ENCODE data around the gene ST3GAL4. TPM values are rescaled to one million over a fixed set of nuclear protein-coding genes. Genes with fewer than 3 reads are reported as not detected.

ST3GAL4 gene
- total and polyA plus RNA-seq, 9 of the 15 experiments (the other 6 are each of a cell fraction or from before 2014, with no cell fraction given) = 0.27 to 22.9 (median 10.5) TPM

DNA sequence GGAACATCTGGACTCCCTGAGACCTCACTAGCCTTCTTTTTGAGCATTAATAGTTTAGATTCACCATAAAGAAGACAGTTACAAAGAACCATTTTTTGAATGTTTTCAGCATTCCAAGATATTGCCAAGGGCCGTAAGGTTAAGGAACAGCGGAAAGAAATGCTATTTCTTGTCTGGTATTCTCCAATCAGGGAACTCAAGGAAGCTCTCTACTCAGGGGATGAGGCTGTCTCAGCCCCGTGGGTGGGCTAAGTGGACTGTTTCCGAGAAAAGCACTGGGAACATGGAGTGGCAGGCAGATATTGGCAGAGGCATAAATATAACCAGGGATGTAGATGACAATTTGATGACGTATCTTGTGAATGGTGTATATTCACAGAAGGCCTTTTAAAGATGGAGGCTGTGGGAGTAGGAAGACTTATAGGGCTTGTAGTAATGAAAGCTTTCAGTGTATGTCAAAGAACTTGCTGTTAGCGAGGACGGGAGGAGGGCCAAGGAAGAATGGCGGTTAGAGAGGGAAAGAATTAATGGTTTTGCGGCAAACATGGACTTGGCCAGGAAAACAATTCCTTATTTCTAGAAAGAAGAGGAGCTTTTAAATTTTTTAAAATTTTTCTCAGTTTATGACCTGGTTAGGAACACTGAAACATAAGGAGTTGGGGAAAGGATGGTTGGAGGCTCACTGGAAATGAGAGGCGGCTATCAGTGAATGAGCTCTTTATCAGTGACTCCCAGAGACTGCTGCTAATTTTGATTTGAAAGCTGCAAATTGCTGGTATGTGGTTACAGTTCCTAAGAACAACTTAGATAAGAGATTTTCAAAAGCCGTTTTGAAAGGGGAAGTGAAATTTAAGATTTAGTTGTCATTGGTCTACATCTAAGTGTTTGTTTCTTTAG lies 64.6 kb downstream of the ST3GAL4 start (continued):
- TF ChIP-seq, protein P1, sequence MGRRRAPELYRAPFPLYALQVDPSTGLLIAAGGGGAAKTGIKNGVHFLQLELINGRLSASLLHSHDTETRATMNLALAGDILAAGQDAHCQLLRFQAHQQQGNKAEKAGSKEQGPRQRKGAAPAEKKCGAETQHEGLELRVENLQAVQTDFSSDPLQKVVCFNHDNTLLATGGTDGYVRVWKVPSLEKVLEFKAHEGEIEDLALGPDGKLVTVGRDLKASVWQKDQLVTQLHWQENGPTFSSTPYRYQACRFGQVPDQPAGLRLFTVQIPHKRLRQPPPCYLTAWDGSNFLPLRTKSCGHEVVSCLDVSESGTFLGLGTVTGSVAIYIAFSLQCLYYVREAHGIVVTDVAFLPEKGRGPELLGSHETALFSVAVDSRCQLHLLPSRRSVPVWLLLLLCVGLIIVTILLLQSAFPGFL (CRISPR knock-in tag; IDR thresholded peaks at IDR 0.05) = no peak
- TF ChIP-seq DACH1 (IDR thresholded peaks at IDR 0.05; ENCODE audit: partially characterized antibody) = peak; percentile 56
- TF ChIP-seq, protein P2, sequence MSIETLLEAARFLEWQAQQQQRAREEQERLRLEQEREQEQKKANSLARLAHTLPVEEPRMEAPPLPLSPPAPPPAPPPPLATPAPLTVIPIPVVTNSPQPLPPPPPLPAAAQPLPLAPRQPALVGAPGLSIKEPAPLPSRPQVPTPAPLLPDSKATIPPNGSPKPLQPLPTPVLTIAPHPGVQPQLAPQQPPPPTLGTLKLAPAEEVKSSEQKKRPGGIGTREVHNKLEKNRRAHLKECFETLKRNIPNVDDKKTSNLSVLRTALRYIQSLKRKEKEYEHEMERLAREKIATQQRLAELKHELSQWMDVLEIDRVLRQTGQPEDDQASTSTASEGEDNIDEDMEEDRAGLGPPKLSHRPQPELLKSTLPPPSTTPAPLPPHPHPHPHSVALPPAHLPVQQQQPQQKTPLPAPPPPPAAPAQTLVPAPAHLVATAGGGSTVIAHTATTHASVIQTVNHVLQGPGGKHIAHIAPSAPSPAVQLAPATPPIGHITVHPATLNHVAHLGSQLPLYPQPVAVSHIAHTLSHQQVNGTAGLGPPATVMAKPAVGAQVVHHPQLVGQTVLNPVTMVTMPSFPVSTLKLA (conservative IDR thresholded peaks at IDR 0.05) = peak in 1 of 2 experiments; percentile 77; a peak in 2 of 4 replicates
- TF ChIP-seq SMAD4 (CRISPR knock-in tag; conservative IDR thresholded peaks at IDR 0.05) = peak; percentile 92
- TF ChIP-seq DPF2 (IDR thresholded peaks at IDR 0.05) = peak; percentile 95
- TF ChIP-seq SMAD3 (CRISPR knock-in tag; conservative IDR thresholded peaks at IDR 0.05) = peak; percentile 74; the same call in 1 of the 2 replicates
- TF ChIP-seq ARNT (IDR thresholded peaks at IDR 0.05) = peak; percentile 92 to 97; a peak in 3 of 4 replicates
- no peak for TF ChIP-seq BDP1 (IDR thresholded peaks at IDR 0.05; ENCODE audit: insufficient read depth, insufficient read length)
- peak in 1 of 2 experiments; percentile 38; a peak in 1 of 4 replicates for TF ChIP-seq FOXA3 (CRISPR knock-in tag; conservative IDR thresholded peaks at IDR 0.05 in 1 of 2, IDR thresholded peaks at IDR 0.05 in 1 of 2)
- TF ChIP-seq, protein P3, sequence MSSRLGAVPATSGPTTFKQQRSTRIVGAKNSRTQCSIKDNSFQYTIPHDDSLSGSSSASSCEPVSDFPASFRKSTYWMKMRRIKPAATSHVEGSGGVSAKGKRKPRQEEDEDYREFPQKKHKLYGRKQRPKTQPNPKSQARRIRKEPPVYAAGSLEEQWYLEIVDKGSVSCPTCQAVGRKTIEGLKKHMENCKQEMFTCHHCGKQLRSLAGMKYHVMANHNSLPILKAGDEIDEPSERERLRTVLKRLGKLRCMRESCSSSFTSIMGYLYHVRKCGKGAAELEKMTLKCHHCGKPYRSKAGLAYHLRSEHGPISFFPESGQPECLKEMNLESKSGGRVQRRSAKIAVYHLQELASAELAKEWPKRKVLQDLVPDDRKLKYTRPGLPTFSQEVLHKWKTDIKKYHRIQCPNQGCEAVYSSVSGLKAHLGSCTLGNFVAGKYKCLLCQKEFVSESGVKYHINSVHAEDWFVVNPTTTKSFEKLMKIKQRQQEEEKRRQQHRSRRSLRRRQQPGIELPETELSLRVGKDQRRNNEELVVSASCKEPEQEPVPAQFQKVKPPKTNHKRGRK (tag; IDR thresholded peaks at IDR 0.05) = peak; percentile 59; the same call in 1 of the 2 replicates
- TF ChIP-seq GTF2F1 (IDR thresholded peaks at IDR 0.05; ENCODE audit: low read depth, low read length) = no peak
- no peak for TF ChIP-seq ERF (CRISPR knock-in tag; IDR thresholded peaks at IDR 0.05)
- no peak for TF ChIP-seq ELF4 (CRISPR knock-in tag; IDR thresholded peaks at IDR 0.05)
- TF ChIP-seq PYGO2 (tag; IDR thresholded peaks at IDR 0.05) = peak; percentile 90; the same call in 1 of the 2 replicates
- peak; percentile 98 for TF ChIP-seq FOXM1 (IDR thresholded peaks at IDR 0.05; ENCODE audit: low read depth)
- TF ChIP-seq FOXM1 (CRISPR knock-in tag; IDR thresholded peaks at IDR 0.05; ENCODE audit: low read depth) = no peak
- TF ChIP-seq ELF1 (tag; IDR thresholded peaks at IDR 0.05) = peak; percentile 69
- no peak for TF ChIP-seq PRPF4 (IDR thresholded peaks at IDR 0.05; ENCODE audit: insufficient read depth, low read depth, low read length, poor library complexity, severe bottlenecking)
- no peak for TF ChIP-seq SIN3B (IDR thresholded peaks at IDR 0.05; ENCODE audit: low read depth)
- TF ChIP-seq BACH1 (tag; IDR thresholded peaks at IDR 0.05) = peak; percentile 76
- TF ChIP-seq HDAC1 (IDR thresholded peaks at IDR 0.05) = peak; percentile 88 to 100
- TF ChIP-seq ZNF316 (IDR thresholded peaks at IDR 0.05) = no peak
- peak; percentile 94 for TF ChIP-seq SMARCC2 (IDR thresholded peaks at IDR 0.05; ENCODE audit: low read depth)

All from K562 (cell line).